Stomach (tissue), 4 donors: ENCODE data around the gene DAG1.

Source experiments
- EP300 ChIP-seq: sonication (generic); formaldehyde crosslinking; IDR thresholded peaks from one replicate; pipeline ENCODE4 v1.6.1; 2017; ENCODE audit warnings: antibody characterized with exemption
- POLR2A ChIP-seq, 4 donors: fragments of 450-650 bp; IDR thresholded peaks; one replicate each; pipeline ENCODE4 v1.6.1; 2016; ENCODE audit warnings: antibody characterized with exemption in 4 of 4, control low read depth in 2 of 4, mild to moderate bottlenecking in 1 of 4, moderate library complexity in 1 of 4
- POLR2AphosphoS5 ChIP-seq, 3 donors: sonication (generic); formaldehyde crosslinking; IDR thresholded peaks; one replicate each; pipeline ENCODE4 v1.6.1; 2016; ENCODE audit warnings: antibody characterized with exemption in 3 of 3
- TF ChIP-seq, protein P1 (sequence below), 7 experiments: fragments of 450-650 bp in 4 of 7; fragments of 200-600 bp in 3 of 7; sonication (generic) in 3 of 7; IDR thresholded peaks; one replicate each; pipeline ENCODE4 v1.5.1; 2016 to 2019; ENCODE audit warnings: antibody characterized with exemption in 7 of 7, control low read depth in 2 of 7, mild to moderate bottlenecking in 1 of 7

DNA sequence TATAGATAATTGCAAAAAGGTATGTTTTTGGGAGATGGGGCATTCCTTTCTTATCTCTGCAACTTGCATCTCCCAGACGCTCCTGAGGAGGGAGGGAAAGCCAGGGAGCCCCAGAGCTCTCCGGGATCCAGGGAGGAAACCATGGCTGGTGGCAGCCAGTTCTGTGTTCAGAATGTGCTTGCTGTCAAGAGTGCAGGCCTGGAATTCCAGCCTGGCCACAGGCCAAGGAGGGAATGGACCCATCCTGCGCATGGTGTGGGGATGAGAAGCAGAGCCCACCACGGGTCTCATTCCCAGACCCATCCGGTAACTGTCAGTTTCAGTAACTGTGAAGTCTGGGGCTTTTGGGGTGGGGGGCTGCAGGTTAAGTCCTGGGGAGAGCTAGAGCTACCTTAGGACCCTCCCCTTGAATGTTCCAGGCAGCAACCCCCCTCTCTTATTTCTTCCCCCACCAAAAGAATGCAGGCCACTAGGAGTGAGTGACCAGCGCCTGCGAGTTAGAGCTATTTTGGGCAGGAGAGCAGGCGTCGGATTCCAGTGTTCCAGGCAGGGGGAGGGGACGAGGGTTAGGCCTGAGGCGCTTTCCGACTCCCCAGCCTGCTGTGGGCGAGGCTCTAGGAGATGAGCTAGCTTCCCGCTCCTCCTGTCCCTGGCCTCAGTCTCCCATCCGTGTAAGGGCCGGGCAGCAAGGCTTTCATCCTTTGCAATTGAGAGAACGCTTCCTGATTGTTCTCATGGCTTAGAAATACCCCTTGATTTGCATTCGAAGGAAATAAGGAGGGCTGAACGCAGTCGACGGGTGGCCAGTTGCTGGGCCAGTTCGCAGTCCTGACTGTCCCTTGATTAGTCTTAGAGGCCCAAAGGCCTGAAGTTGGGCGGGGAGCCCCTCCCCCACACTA, 781 bp upstream of the DAG1 start:
- peak in 1 of 4 donors; percentile 36 for TF ChIP-seq POLR2A (IDR thresholded peaks at IDR 0.05)
- TF ChIP-seq POLR2AphosphoS5 (IDR thresholded peaks at IDR 0.05) = peak in 1 of 3 donors; percentile 26
- TF ChIP-seq, protein P1, sequence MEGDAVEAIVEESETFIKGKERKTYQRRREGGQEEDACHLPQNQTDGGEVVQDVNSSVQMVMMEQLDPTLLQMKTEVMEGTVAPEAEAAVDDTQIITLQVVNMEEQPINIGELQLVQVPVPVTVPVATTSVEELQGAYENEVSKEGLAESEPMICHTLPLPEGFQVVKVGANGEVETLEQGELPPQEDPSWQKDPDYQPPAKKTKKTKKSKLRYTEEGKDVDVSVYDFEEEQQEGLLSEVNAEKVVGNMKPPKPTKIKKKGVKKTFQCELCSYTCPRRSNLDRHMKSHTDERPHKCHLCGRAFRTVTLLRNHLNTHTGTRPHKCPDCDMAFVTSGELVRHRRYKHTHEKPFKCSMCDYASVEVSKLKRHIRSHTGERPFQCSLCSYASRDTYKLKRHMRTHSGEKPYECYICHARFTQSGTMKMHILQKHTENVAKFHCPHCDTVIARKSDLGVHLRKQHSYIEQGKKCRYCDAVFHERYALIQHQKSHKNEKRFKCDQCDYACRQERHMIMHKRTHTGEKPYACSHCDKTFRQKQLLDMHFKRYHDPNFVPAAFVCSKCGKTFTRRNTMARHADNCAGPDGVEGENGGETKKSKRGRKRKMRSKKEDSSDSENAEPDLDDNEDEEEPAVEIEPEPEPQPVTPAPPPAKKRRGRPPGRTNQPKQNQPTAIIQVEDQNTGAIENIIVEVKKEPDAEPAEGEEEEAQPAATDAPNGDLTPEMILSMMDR (IDR thresholded peaks at IDR 0.05) = no peak
- no peak for TF ChIP-seq EP300
